ENCODE data around the gene PPP1R18.
"Not testable (repeated sequence)": the region's sequence is repeated elsewhere in the genome, so short reads cannot be mapped to it uniquely, and the experiment has no call there.

Gene PPP1R18

DNA sequence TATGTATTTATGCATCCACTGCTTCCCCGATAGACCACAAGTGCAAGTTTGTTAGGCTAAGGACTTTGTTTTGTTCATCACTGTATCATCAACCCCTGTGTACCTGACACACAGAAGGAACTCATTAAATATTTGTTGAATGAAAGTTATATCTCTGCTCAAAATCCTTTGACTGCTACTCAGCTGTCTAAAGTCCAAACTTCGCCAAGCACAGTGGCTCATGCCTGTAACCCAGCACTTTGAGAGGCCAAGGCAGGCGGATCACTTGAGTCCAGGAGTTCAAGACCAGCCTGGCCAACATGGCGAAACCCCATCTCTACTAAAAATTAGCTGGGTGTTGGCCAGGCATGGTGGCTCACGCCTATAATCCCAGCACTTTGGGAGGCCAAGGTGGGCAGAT is 28.5 kb downstream of the PPP1R18 start:
- not testable (repeated sequence) for DNase-seq

DNA sequence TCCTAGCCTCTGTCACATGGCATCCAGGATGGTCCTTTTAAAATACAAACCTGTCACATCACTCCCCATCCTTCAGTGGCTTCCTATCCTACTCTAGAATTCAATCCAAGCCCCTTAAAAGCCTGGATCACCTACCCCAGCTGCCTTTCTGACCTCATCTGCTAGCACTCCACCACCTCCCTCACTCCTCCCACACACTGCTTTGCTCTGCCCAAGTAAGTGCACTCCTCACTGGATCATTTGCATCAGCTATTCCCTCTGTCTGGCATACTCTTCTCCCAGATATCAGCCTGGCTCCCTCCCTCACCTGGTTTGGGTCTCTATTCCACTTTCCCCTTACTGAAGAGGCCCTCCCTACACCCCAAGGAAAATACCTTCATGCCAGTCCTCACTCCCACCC is 29.0 kb downstream of the PPP1R18 start:
- DNase-seq, result no peak

DNA sequence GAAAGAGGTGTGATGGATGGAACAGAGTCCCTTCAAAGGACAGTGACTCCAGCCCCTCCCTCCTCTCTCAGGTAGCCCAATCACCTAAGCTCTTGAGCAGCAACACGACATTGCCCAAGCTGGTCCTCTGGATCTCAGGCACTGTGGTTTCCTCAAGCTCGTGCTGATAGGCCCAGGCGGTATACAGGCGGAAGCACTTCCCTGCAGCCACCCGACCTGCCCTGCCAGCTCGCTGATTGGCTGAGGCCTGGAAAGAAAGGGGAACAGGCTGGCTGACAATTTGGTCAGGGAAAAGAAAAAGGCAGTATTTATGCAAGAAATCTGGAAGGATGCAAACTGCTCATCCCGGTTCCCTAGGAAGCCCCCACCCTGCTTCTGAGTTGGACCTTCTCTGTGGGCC is 29.9 kb downstream of the PPP1R18 start:
- no peak for DNase-seq

DNA sequence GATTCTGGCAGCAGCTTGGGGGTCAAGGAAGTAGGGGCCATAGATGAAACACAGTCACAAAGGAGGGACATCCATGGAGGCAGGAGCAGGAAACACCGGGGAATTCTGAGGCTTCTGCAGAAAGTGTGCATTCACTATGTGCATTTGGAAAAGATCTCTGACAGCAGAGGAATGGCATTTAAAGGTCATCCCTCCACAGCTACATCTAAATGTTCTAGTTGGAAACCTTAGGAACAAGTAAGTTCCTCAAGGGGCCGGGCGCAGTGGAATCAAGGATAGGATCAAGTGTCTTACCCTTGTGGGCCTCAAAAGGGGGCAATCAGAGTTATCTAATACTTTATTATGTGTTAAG is 30.7 kb downstream of the PPP1R18 start:
- no peak for DNase-seq

DNA sequence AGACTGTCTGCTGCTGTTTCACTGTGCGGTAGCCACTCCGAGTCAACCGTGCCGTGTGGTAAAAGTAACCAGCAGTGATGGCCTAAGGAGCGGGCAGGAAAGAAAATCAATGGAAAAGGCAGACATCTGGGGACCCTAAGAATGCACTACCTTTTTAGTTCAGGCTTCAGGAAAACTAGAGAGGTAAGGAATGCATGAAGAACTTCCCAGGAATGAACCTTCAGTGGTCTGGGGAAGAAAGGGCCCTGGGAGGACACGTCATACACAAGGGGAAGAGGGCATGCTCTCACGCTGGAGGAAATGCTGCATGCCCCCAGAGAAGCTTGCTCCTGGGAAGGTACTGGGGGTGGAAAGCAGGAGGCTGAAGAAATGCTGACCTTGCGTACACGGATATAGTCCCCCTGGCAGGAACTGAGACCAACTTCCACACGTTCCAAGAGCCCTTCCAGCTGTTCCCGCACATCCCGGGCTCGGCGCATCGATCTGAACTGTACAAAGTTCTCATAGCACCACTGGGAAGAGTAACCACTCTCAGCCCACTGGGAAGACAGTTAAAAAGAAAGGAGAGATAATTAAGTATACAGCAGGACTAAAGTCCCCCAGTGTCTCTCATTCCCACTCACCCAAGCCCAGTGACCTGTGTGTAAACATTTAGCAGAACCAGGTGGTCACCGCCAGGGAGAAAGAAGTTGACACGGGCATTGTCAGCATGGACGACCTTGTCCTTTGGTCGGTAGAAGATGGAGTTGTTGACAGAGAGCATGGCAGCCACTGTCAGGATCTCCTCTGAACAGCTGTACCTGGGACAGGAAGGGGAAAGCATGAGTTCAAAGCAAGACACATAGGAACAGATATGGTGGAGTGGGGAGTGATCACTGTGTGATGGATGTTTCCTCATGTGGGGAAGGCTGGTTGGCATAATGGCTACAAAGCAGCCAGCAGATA is 31.4 kb downstream of the PPP1R18 start:
- no peak for DNase-seq

DNA sequence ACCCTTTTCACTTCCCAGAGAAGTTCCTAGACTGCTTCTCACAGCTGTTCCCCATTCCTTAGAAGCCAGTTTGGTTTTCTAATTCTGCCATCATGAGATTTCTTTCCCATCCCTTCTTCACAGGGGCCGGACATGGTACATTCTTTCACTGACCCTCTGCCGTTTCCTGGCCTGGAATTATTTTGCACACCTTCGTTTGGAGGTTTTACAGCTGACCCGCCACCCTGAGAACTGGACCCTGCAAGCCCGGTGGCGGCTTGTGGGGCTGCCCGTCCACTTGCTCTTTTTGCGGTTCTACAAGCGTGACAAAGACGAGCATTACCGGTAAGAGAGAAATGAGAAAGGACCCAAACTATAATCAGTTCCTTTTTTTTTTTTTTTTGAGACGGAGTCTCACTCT is 35.3 kb downstream of the PPP1R18 start:
- no peak for DNase-seq

DNA sequence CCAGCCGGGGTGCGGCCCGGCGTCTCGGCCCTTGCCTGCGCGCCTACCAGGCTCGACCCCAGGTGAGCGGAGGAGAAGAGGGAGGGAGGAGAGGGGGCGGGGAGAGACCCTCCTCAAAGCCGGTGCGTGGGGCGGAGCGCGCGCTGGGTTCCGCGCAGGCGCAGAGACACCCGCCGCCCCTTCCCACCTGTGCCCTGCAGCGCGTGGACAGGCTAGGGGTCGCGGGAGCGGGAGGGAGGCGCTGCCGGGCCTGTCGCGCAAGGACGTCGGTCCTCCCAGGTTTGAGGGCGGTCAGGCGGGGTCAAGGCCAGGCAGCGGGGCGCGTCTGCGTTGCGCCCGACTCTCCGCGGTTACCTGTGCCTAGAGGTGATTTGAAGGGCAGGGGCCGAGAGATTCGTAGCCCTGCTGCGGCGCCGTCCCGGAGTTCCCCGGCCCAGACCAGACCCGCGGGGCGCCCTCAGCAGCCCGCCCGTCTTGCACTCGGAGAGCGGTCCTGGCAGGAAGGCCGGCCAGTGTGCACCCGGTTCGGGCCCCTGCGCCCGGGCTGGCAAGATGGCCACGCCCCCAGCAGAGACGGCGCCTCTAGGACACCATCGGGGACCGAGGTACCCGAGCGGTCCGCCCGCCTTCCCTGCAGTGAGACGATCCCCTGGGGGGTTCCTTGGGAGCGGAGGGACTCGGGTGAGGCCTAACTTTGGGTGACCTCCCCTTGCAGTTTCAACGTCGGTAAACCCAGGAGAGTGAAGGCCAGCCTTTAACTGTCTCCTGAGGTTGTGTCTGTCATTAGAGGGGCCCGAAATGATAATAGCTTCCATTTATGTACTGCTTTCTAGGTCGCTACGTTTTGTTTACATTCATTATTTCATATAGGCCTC is 39.0 kb downstream of the PPP1R18 start:
- DNase-seq, result peak; percentile 55

DNA sequence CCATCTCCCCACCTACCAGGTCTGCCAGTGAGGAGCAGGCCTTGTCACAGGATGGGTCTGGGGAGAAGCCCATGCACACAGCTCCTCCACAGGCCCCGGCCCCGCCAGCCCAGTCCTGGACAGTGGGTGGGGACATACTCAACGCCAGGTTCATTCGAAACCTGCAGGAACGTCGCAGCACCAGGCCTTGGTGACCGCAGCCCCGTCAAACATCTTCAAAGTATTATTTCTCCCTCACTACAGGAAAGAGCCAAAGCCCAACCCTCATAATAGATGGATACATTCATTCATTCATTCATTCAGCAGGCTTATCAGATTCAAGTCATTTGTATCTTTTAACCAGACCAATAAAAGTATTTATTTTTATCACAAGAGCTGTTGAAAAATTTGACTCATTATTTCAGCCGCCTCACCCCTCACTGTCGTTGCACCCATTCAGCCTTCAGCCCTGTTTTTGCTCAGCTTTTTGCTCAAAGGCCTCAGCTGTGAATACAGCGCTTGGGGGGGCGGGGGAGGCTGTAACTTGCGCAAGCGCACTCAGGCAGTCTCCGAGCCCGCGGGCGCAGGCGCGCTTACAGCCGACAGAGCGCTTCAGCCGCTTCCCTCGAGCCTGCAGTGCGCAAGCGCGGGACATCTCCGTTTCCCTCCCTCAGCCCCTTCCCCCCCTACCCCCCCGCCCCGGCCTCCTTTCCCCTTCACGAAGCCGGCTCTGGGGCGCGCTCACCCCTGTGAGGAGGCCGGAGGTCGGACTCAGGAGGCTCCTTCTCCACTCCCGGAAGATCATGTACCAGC is 39.8 kb downstream of the PPP1R18 start, which contains the start of gene C6orf136:
Gene C6orf136, plus strand, starts transcription at position 684 of the 792 bp plus-strand sequence. Its CDS starts 99 bp downstream, at position 783.
- DNase-seq, result peak; percentile 76

DNA sequence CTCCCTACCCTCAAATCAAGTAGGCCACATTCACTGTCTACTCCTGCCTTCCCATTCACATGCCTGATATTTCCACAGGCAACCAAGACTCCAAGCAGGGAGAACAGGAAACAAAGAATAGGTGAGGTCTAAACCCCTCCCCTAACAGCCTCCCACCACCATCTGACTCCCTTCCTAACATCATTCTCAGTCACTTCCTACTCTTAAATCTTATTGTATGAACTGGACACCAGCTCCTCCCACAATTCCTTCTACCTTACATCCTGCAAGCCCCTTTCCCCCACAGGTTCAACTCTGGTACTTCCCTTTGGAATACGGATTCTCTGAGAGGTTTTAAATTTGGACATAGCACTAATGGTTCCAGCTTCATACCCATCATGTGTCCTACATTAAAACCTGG is 40.5 kb downstream of the PPP1R18 start:
- DNase-seq, result no peak

DNA sequence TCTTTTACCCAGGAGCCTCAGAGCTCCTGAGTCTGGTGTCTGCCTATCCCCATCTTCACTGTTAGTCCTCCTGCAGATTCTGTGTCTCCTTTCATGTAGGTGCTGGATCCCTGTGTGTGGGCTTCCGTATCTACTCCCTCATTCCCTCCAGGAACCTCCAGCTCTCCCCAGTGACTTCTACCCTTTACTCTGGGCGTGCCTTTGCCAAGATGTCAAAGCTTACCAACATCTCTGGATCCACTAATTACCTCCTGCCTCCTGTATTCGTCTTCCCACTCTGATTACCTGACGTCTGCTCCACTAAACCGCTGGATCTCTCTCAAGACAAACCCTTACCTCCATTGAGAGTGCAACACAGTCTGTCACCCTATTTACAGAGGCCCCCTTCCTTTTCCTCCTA is 41.7 kb downstream of the PPP1R18 start:
- no peak for DNase-seq

DNA sequence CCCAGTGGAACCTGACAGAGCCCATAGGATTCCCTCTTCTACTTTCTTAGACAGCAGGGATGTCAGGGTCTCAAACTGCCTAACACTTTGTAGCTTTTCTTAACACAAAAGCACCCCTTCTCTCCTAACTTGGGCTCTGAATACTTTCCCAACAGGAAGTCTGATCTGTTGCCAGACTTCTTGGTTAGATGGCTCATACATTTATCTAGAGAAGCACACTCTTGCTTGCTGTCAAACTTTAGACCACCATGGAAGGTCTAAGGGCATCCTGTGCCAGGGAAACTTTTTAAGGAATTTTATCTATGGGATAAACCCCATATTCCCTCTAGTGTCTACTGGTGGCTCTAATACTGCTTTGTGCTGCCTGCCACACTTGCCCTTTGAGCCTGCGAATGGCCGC is 42.8 kb downstream of the PPP1R18 start:
- DNase-seq, result no peak

DNA sequence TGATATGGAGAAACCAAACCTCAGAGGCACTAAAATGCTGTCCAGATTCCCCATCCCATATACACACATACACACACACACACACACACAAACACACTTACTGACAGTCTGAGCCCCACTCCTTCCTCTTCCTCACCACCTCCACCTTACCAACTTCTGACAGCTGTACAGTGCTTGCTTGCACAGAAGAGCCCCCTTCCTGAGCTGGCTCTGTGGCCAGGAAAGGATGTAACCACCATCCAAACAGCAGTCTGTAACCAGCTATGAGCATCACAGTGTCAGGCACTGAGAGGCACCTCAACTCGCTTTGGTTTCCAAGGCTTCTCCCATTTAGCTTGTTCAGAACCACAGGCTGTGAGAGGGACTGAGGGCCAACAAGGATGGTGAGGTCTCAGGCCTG is 45.4 kb downstream of the PPP1R18 start:
- DNase-seq, result no peak

DNA sequence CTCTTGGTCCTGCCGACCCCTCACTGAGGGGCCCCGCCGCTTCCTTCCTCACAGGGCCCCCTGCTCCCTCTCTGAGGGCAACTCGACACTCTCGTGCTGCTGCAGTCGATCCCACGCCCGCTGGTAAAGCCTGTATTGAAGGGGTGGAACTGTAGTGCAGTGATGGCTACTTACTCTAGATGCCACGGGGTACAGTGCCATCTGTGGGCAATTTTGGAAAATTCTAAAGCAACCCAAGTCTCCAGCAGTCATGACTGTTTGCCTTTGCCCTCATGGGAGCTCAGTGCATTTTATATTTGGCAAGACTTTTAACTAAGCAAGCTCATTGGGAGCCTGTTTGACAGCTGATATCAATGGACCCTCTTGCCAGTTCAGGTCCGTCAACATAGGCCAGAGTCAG is 46.0 kb downstream of the PPP1R18 start:
- DNase-seq, result no peak

DNA sequence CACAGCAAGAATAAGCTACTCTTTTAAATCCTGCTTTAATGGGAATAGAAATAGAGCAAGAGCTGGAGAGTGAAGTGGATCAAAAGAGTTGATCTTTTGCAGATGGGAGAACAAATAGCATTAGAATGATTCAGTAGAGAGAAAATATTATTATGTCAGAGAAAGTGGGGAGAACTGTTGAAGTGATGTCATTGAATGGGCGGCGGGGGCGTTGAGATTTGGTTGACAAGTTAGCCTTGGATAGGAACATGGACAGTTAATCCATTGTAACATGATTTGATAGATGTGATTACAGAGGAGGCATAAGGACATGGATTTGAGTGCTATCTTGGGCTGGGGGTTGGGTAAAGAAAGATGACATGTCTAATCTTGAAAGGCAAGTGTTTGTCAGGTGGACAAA is 50.6 kb downstream of the PPP1R18 start:
- no peak for DNase-seq

DNA sequence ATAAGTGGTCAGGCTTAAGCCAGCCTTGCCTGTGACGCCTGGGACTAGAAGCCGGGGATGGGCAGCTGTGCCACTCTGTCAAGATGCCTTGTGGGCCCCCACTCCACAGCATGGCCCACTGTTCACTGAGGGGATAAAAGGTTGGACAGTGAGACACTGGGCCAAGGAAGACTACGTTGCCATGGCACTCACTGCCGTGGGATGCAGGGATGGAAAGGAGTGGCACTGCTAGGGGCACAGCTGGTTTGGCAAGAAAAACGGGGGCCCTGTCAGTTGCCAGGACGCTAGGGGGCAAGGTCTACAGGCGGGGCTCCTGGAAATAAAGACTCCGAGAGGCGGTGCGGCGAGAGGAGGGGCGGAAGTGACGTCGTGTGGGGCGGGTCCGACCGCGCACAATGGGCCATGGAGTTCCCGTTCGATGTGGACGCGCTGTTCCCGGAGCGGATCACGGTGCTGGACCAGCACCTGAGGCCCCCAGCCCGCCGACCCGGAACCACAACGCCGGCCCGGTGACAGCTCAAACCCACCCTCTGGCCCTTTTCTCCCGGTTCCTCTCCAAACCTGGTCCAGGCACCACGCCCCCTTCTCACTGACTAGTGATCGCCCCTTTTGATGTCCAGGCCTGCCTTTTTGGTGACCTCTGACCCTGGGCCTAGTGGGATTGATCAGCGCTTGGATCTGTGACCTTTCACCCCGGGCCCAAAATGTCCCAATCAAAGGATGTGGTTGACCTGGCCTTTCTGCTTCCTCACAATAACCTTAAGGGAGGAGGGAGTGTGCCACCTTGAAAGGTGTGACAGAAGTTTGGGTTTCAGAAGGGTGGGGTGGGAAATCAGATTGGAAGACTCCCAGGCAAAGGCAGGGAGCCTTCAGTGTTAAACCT is 59.7 kb downstream of the PPP1R18 start, which contains the start of gene ATAT1:
Gene ATAT1, plus strand, starts transcription at position 391 of the 883 bp plus-strand sequence.
- no peak for DNase-seq
